OCI-LY7 (cell line): ENCODE data around the gene CIAO2B. TPM values are rescaled to one million over a fixed set of nuclear protein-coding genes. Genes with fewer than 3 reads are reported as not detected.

Experiments
- BruUV-seq: library from RNA; stranded (reverse); fragments of 400-500 nt; replicated peaks from 2 replicates; lab custom pipeline; 2021; lab: Mats Ljungman, UMichigan
- CTCF ChIA-PET: fragments of 300-600 bp; sonication (Branson Sonifier 250); formaldehyde crosslinking; loops from one replicate; lab custom pipeline; 2022; ENCODE audit warnings: antibody characterized with exemption; ENCODE audit not compliant: unreplicated experiment; lab: Charles Lee
- POLR2A ChIA-PET: fragments of 300-600 bp; sonication (Branson Sonifier 250); formaldehyde crosslinking; loops from one replicate; lab custom pipeline; 2022; ENCODE audit warnings: antibody characterized with exemption; lab: Charles Lee
- DNase-seq: peaks from one replicate; pipeline ENCODE4 v3.0.0-alpha.2; 2015; ENCODE audit warnings: low spot score
- H2AFZ ChIP-seq: fragments of 200-600 bp; sonication (generic), shearing (Covaris generic); 2 replicates; pipeline ENCODE4 v1.6.1; 2014; ENCODE audit warnings: mild to moderate bottlenecking, antibody characterized with exemption, low read length, moderate library complexity
- H3K27ac ChIP-seq: fragments of 200-600 bp; sonication (generic); 2 replicates; pipeline ENCODE4 v1.5.1; 2014; ENCODE audit warnings: mixed run types, low read depth, mild to moderate bottlenecking, moderate library complexity, low read length, inconsistent platforms; ENCODE audit not compliant: poor library complexity, severe bottlenecking
- H3K36me3 ChIP-seq: fragments of 200-600 bp; sonication (generic); 2 replicates; pipeline ENCODE4 v1.6.1; 2014; ENCODE audit warnings: mild to moderate bottlenecking, antibody characterized with exemption, low read length, moderate library complexity, mixed read lengths; ENCODE audit not compliant: insufficient read depth
- H3K4me1 ChIP-seq: fragments of 200-600 bp; sonication (generic); 2 replicates; pipeline ENCODE4 v1.5.1; 2014; ENCODE audit warnings: mild to moderate bottlenecking, low read length; ENCODE audit not compliant: insufficient read depth, poor library complexity, severe bottlenecking
- H3K4me2 ChIP-seq: fragments of 200-600 bp; sonication (generic); 2 replicates; pipeline ENCODE4 v1.6.1; 2014; ENCODE audit warnings: mild to moderate bottlenecking, low read length
- H3K4me3 ChIP-seq: fragments of 200-600 bp; sonication (generic); 2 replicates; pipeline ENCODE4 v1.5.1; 2014; ENCODE audit warnings: mild to moderate bottlenecking, low read depth, low read length; ENCODE audit not compliant: poor library complexity, severe bottlenecking
- H3K79me2 ChIP-seq: fragments of 200-600 bp; sonication (generic); 2 replicates; pipeline ENCODE4 v1.6.1; 2016; ENCODE audit warnings: low read depth, mild to moderate bottlenecking, low read length, moderate library complexity, mixed read lengths; ENCODE audit not compliant: insufficient read depth
- H3K9me2 ChIP-seq: fragments of 200-600 bp; sonication (generic); 2 replicates; pipeline ENCODE4 v1.6.1; 2016; ENCODE audit warnings: mild to moderate bottlenecking, low read length, mixed read lengths; ENCODE audit not compliant: insufficient read depth
- H3K9me3 ChIP-seq: fragments of 200-600 bp; sonication (generic); 2 replicates; pipeline ENCODE4 v1.6.1; 2014; ENCODE audit warnings: mild to moderate bottlenecking, mixed run types, low read length, mixed read lengths
- H4K20me1 ChIP-seq: fragments of 200-600 bp; sonication (generic); 2 replicates; pipeline ENCODE4 v1.6.1; 2014; ENCODE audit warnings: mild to moderate bottlenecking, antibody characterized with exemption, low read length, moderate library complexity, mixed read lengths; ENCODE audit not compliant: insufficient read depth
- EZH2phosphoT487 ChIP-seq: fragments of 200-600 bp; sonication (generic); IDR thresholded peaks from 2 replicates; pipeline ENCODE4 v1.6.1; 2018; ENCODE audit warnings: low read depth, borderline replicate concordance, mild to moderate bottlenecking, mixed run types, antibody characterized with exemption, low read length, moderate library complexity, mixed read lengths
- intact Hi-C: fragments of 100-400 bp; cut with micrococcal nuclease; formaldehyde crosslinking; loops from one replicate; pipeline ENCODE4 v1.10.0; 2022; ENCODE audit not compliant: unreplicated experiment
- total RNA-seq, 2 experiments: library from RNA; depleted of rRNA in 1 of 2; stranded (reverse); fragments of >200 nt in 1 of 2; shearing (Covaris generic) in 1 of 2; gene quantifications; 2 replicates each; pipeline ENCODE4 v1.2.3, GENCODE V29; 2014 to 2022
- TF ChIP-seq, protein P1 (sequence below): fragments of 200-600 bp; sonication (generic); conservative IDR thresholded peaks from 2 replicates; pipeline ENCODE4 v1.5.1; 2014; ENCODE audit warnings: mild to moderate bottlenecking, antibody characterized with exemption, low read length, moderate library complexity, mixed read lengths

Gene CIAO2B
- total RNA-seq, 2 experiments from 2014 or later, result 76.4 to 133 TPM

- DNase-seq, result no peak
- no peak overlapping the region for H3K4me3 ChIP-seq
- H4K20me1 ChIP-seq, result no peaks in the 10 kb centered on the region
- no peak overlapping the region for H3K4me2 ChIP-seq
- ChIA-PET POLR2A (no interaction called here), CTCF (no interaction called here)
- peaks cover 47% of the 10 kb centered on the region for H3K36me3 ChIP-seq
- H3K79me2 ChIP-seq, result peaks cover 3% of the 10 kb centered on the region; the same call in 1 of the 2 replicates
- no peak overlapping the region for H2AFZ ChIP-seq
- H3K27ac ChIP-seq, result no peak overlapping the region
- H3K9me3 ChIP-seq, result no peaks in the 10 kb centered on the region
- H3K9me2 ChIP-seq, result no peaks in the 10 kb centered on the region
- H3K4me1 ChIP-seq, result peaks cover 3% of the 10 kb centered on the region
- TF ChIP-seq EZH2phosphoT487, result no peak
- TF ChIP-seq, protein P1, sequence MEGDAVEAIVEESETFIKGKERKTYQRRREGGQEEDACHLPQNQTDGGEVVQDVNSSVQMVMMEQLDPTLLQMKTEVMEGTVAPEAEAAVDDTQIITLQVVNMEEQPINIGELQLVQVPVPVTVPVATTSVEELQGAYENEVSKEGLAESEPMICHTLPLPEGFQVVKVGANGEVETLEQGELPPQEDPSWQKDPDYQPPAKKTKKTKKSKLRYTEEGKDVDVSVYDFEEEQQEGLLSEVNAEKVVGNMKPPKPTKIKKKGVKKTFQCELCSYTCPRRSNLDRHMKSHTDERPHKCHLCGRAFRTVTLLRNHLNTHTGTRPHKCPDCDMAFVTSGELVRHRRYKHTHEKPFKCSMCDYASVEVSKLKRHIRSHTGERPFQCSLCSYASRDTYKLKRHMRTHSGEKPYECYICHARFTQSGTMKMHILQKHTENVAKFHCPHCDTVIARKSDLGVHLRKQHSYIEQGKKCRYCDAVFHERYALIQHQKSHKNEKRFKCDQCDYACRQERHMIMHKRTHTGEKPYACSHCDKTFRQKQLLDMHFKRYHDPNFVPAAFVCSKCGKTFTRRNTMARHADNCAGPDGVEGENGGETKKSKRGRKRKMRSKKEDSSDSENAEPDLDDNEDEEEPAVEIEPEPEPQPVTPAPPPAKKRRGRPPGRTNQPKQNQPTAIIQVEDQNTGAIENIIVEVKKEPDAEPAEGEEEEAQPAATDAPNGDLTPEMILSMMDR, result no peak
- BruUV-seq, result no TSS peak
- intact Hi-C loops, result no loop called here
Observed at GRCh38 chr16:66886914-66887313, 47.3 kb downstream of the CIAO2B start.

- no peak overlapping the region for H3K4me3 ChIP-seq
- peaks cover 9% of the 10 kb centered on the region; the same call in 1 of the 2 replicates for H3K79me2 ChIP-seq
- peaks cover 46% of the 10 kb centered on the region for H3K36me3 ChIP-seq
- intact Hi-C loops, result no loop called here
- CTCF ChIA-PET, result no interaction called here
- H3K4me1 ChIP-seq, result peaks cover 8% of the 10 kb centered on the region
- POLR2A ChIA-PET, result no interaction called here
- no peak overlapping the region for H3K4me2 ChIP-seq
- H3K9me3 ChIP-seq, result no peaks in the 10 kb centered on the region
- no peaks in the 10 kb centered on the region for H4K20me1 ChIP-seq
- TF ChIP-seq EZH2phosphoT487, result no peak
- TF ChIP-seq, protein P1, result no peak
- H3K27ac ChIP-seq, result no peak overlapping the region
- no TSS peak for BruUV-seq
- H3K9me2 ChIP-seq, result no peaks in the 10 kb centered on the region
- H2AFZ ChIP-seq, result no peak overlapping the region
- no peak for DNase-seq
Observed at GRCh38 chr16:66886321-66886720, 47.9 kb downstream of the CIAO2B start.

- Histone ChIP-seq H3K27ac (no peak overlapping the region), H2AFZ (no peak overlapping the region), H4K20me1 (no peaks in the 10 kb centered on the region), H3K9me3 (no peaks in the 10 kb centered on the region), H3K9me2 (no peaks in the 10 kb centered on the region), H3K4me1 (peaks cover 8% of the 10 kb centered on the region), H3K4me2 (no peak overlapping the region), H3K4me3 (no peak overlapping the region), H3K36me3 (peaks cover 43% of the 10 kb centered on the region), H3K79me2 (peaks cover 9% of the 10 kb centered on the region; the same call in 1 of the 2 replicates)
- TF ChIP-seq, protein P1, result no peak
- no peak for DNase-seq
- ChIA-PET POLR2A (no interaction called here), CTCF (no interaction called here)
- intact Hi-C loops, result no loop called here
- no TSS peak for BruUV-seq
Observed at GRCh38 chr16:66885491-66885890, 48.7 kb downstream of the CIAO2B start.
